Measurements from ENCODE around the gene CHM.
"Not testable (repeated sequence)": the region's sequence is repeated elsewhere in the genome, so short reads cannot be mapped to it uniquely, and the experiment has no call there.

Gene CHM, protein sequence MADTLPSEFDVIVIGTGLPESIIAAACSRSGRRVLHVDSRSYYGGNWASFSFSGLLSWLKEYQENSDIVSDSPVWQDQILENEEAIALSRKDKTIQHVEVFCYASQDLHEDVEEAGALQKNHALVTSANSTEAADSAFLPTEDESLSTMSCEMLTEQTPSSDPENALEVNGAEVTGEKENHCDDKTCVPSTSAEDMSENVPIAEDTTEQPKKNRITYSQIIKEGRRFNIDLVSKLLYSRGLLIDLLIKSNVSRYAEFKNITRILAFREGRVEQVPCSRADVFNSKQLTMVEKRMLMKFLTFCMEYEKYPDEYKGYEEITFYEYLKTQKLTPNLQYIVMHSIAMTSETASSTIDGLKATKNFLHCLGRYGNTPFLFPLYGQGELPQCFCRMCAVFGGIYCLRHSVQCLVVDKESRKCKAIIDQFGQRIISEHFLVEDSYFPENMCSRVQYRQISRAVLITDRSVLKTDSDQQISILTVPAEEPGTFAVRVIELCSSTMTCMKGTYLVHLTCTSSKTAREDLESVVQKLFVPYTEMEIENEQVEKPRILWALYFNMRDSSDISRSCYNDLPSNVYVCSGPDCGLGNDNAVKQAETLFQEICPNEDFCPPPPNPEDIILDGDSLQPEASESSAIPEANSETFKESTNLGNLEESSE

DNA sequence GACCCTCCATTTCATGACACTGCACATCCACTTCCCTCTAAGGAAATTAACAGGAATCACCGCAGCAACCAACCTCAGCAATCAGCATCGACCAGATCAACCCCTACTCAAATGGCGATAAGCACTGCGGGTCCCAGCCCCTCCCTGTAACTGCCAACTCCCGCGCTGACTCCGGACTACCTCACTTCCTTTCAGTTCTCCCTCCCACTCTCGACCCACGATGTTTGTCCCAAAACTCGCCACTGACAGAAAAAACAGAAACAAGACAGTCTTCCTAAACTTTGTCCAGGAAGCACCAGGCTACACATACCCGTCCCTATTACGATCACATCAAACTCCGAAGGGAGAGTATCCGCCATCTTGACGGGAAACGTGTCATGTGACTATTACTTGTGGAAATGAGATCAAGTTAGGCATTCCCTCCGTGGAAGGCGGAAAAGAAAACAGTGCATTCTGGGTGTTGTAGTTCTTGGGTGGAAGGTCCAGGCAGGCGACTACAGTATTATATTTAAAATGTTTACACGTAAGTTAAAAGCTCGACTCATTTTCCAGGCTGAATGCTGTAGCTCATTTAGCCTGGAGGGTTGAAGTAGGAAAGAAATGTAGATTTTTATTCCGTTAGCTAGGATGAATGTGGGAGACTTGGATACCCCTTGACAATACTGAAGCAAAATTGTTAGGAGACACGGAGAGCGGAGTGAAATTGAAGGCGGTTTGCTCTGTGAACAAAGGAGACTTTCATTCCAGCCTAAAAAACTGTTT lies at the start of gene CHM:
CHM (minus strand) TSS at position 385 of the 762 bp plus-strand sequence; CDS start at position 359, 26 bp downstream.
- DNase-seq (ENCODE audit: low read depth) = peak; percentile 35

DNA sequence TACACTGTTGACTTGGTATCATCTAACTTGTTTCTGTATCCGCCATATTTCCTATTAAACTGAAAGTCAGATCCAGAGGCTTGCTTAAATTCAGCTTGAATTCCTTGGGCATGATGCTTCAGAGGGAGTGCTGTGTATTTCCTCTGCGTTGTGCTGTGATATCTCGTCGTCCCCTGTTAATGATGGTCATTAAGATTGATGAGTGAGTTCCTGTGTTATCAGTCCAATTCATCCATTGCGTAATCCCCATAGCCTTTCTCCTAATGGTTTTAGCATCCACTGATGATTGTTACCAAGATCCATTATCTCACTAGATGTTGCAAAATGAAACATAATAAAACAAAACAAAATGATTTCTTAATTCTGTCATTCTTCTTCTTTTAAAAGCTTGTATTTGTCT lies 31.3 kb upstream of the CHM start:
- no peak for DNase-seq (ENCODE audit: low read depth)

- no peak for DNase-seq (ENCODE audit: low read depth)
Measured at GRCh38 chrX:86066998-86067397, 19.6 kb upstream of the CHM start.

- DNase-seq (ENCODE audit: low read depth) = no peak
Measured at GRCh38 chrX:86061407-86061806, 14.0 kb upstream of the CHM start.

GRCh38 chrX:86051741-86052140 lies 4.4 kb upstream of the CHM start:
- DNase-seq (ENCODE audit: low read depth) = no peak

GRCh38 chrX:86047936-86048280 lies 550 bp upstream of the CHM start:
- no peak for DNase-seq (ENCODE audit: low read depth)

DNA sequence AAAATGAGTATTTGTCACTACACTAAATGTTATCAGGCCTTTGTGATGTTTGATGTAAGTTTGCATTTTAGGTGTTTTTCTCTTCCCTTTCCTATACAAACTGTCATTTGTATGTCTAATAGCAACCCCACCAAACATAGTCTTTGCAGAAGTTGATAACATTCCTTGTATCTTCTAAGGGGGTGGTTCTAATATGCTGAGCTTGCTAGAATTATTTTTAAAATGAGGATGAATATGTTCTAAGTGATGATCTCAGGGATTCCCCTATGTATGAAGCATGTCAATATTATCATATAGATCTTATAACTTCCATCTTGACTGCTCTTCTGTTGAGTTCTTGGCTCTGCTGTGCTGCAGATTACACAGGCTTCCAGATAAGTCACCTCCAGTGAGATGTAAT lies 3.1 kb downstream of the CHM start:
- no peak for DNase-seq (ENCODE audit: low read depth)

GRCh38 chrX:86039625-86040568 lies 7.5 kb downstream of the CHM start:
- no peak for DNase-seq (ENCODE audit: low read depth)

- no peak for DNase-seq (ENCODE audit: low read depth)
Measured at GRCh38 chrX:86033385-86033784, 14.0 kb downstream of the CHM start.

DNA sequence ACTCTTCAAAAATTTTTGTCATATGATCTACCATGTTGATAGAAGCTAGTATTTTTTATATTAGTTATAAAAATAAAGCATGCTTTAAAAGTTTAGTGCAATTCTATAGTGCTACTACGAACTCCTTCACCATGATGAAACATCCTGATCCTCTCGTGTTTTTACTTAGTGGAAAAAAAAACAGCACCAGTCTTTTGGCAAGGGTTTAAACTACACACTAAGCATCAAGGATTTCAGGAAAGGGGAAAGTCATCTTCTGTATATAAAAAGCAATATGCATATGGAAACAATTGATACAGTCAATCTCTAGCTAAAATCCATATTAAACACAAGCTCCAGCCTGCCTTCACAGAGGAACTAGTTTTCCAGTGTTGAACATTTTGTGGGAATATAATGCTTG lies 18.7 kb downstream of the CHM start:
- no peak for DNase-seq (ENCODE audit: low read depth)

- DNase-seq (ENCODE audit: low read depth) = no peak
Measured at GRCh38 chrX:86023811-86024210, 23.5 kb downstream of the CHM start.

DNA sequence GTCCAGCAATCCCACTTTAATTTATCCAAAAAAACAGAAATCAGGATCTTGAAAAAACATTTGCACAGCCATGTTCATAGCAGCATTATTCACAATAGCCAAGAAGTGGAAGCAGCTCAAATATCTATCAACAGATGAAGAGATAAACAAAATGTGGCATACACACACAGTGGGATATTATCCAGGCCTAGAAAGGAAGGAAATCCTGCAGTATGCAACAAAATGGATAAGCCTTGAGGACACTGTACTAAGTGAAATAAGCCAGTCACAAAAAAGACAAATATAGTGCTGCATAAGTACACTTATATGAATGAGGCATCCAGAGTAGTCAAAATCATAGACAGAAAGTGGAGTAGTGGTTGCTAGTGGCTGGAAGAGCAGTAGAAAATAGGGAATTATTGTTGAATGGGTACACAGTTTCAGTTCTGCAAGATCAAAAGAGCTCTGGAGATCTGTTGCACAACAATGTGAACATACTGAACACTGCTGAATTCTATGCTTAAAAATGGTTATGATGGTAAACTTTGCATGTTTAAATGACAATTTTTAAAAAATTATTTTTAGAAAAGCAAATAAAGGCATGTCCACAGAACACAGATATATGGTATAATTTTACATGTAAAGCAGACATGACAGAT lies 25.6 kb downstream of the CHM start:
- DNase-seq (ENCODE audit: low read depth) = no peak

GRCh38 chrX:86016139-86016538 lies 31.2 kb downstream of the CHM start:
- DNase-seq (ENCODE audit: low read depth) = no peak

- DNase-seq (ENCODE audit: low read depth) = not testable (repeated sequence)
Measured at GRCh38 chrX:86014959-86015358, 32.4 kb downstream of the CHM start.

- no peak for DNase-seq (ENCODE audit: low read depth)
Measured at GRCh38 chrX:86014421-86014820, 32.9 kb downstream of the CHM start.

- DNase-seq (ENCODE audit: low read depth) = no peak
Measured at GRCh38 chrX:86013792-86014191, 33.6 kb downstream of the CHM start.

- no peak for DNase-seq (ENCODE audit: low read depth)
Measured at GRCh38 chrX:86012188-86012587, 35.2 kb downstream of the CHM start.

GRCh38 chrX:86009803-86010202 lies 37.6 kb downstream of the CHM start:
- not testable (repeated sequence) for DNase-seq (ENCODE audit: low read depth)

DNA sequence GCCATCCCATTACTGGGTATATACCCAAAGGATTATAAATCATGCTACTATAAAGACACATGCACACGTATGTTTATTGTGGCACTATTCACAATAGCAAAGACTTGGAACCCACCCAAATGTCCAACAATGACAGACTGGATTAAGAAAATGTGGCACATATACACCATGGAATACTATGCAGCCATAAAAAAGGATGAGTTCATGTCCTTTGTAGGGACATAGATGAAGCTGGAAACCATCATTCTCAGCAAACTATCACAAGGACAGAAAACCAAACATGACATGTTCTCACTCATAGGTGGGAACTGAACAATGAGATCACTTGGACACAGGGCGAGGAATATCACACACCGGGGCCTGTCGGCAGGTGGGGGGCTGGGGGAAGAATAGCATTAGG lies 39.5 kb downstream of the CHM start:
- not testable (repeated sequence) for DNase-seq (ENCODE audit: low read depth)

DNA sequence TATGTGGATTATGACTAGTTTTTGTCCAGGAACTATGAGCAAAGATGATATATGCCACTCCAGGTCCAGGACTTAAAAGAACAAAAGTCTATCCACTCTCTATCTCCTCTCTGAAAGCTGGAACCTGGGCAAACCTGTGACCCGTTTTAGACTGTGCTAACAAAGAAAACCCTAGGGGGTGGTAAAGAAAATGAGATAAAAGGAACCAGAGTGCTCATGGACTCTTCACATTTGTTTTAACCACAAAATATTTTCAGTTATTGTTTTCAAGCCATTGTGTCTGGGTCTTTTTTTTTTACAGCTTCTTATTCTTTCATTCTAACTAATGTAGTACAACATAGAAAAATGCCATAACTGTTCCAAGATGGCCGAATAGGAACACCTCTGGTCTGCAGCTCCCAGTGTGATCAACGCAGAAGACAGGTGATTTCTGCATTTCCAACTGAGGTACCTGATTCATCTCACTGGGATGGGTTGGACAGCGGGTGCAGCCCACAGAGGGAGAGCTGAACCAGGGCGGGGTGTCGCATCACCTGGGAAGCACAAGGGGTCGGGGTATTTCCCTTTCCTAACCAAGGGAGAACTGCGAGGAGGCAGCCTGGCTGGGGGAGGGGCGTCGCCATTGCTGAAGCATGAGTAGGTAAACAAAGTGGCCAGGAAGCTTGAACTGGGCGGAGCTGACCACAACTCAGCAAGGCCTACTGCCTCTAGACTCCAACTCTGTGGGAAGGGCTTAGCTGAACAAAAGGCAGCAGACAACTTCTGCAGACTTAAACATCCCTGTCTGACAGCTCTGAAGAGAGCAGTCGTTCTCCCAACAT lies 45.1 kb downstream of the CHM start:
- DNase-seq (ENCODE audit: low read depth) = no peak
